ENCODE results near the gene CLK2. TPM values are rescaled to one million over a fixed set of nuclear protein-coding genes. Genes with fewer than 3 reads are reported as not detected.

Gene CLK2
- total and polyA plus RNA-seq, 2 donors (not counting 3 experiments of a cell fraction or from before 2014, with no cell fraction given): 69.1 to 80.9 TPM

- Histone ChIP-seq H3K4me3 (replicated peaks in 1 of 3; ENCODE audit: insufficient read depth in 1 of 3, low read depth in 1 of 3, low read length in 3 of 3) (peak overlapping the region in 2 of 3 experiments; percentile 57 to 77), H3K4me1 (ENCODE audit: control insufficient read depth, extremely low read depth, insufficient read depth, low read length) (peaks cover 29% of the 10 kb centered on the region), H4K20me1 (replicated peaks; ENCODE audit: control insufficient read depth, extremely low read depth, insufficient read depth, low read length) (no peaks in the 10 kb centered on the region), H2AFZ (ENCODE audit: low read depth, low read length) (no peak overlapping the region), H3K9ac (replicated peaks; ENCODE audit: extremely low read depth, insufficient read depth, low read length) (no peak overlapping the region), H3K27ac (ENCODE audit: insufficient read depth, low read depth, low read length) (no peak overlapping the region), H3K9me3 (replicated peaks; ENCODE audit: control insufficient read depth, insufficient read depth, low read length) (no peaks in the 10 kb centered on the region), H3K27me3 (ENCODE audit: control insufficient read depth in 2 of 2, insufficient read depth in 2 of 2, low read length in 2 of 2) (no peaks in the 10 kb centered on the region), H3K9me1 (replicated peaks; ENCODE audit: control insufficient read depth, extremely low read depth, insufficient read depth, low read length) (no peaks in the 10 kb centered on the region), H3K36me3 (ENCODE audit: control insufficient read depth in 2 of 2, extremely low read depth in 1 of 2, insufficient read depth in 2 of 2, low read length in 2 of 2) (peaks cover 3 to 8% of the 10 kb centered on the region in 2 experiments), H3K4me2 (ENCODE audit: insufficient read depth, low read length) (peak overlapping the region; percentile 76), H3K79me2 (ENCODE audit: control insufficient read depth, insufficient read depth, low read length) (peaks cover 9% of the 10 kb centered on the region)
- BruUV-seq (replicated peaks): no TSS peak
- intact Hi-C loops (cut with micrococcal nuclease): loop anchor here (2.0 to 10.0 kb wide), 2 partner anchors 19 to 311 kb away; partner anchors contain the start of genes ASH1L and CLK2
- FAIRE-seq: peak; percentile 24
- ChIA-PET CTCF (no interaction called here), POLR2A (no interaction called here)
- TF ChIP-seq POLR2AphosphoS5 (IDR thresholded peaks at IDR 0.05; ENCODE audit: insufficient read depth, low read depth, low read length) (no peak), JUN (IDR thresholded peaks at IDR 0.05; ENCODE audit: borderline replicate concordance, insufficient read depth, insufficient read length, low read depth) (no peak), POLR2A (IDR thresholded peaks at IDR 0.05; ENCODE audit: low read depth, low read length) (no peak), GATA2 (IDR thresholded peaks at IDR 0.05; ENCODE audit: insufficient read depth, insufficient read length, low read depth, low read length) (no peak), CTCF (IDR thresholded peaks at IDR 0.05; ENCODE audit: extremely low read depth in 1 of 2, insufficient read depth in 1 of 2, low read depth in 1 of 2, low read length in 2 of 2) (no peak), EZH2 (IDR thresholded peaks at IDR 0.05; ENCODE audit: borderline replicate concordance, low read depth, low read length, severe bottlenecking) (no peak), MYC (IDR thresholded peaks at IDR 0.05; ENCODE audit: low read depth, low read length) (no peak), FOS (IDR thresholded peaks at IDR 0.05; ENCODE audit: borderline replicate concordance, insufficient read depth, low read length) (no peak), MAX (IDR thresholded peaks at IDR 0.05; ENCODE audit: insufficient read depth, insufficient read length) (no peak)
- dilution Hi-C loops (cut with MboI; ENCODE audit: extremely low pct_ligation_motif_present, low sequenced_read_pairs): no loop called here
- no peak for DNase-seq (ENCODE audit: low read depth, low spot score)
Observed at GRCh38 chr1:155253797-155254196, 19.5 kb downstream of the CLK2 start.

Measured in endothelial cell of umbilical vein (primary cell).